GM10248 (cell line): ENCODE results near the gene APOOL.

Source experiments
- CTCF ChIA-PET: fragments of 300-600 bp; sonication (Branson Sonifier 250); formaldehyde crosslinking; extraction: SDS; loops from one replicate; lab custom pipeline; 2021; ENCODE audit warnings: antibody characterized with exemption; lab: Yijun Ruan, JAX
- POLR2A ChIA-PET: fragments of 350-650 bp; sonication (Branson Sonifier 250); formaldehyde crosslinking; extraction: SDS; loops from one replicate; lab custom pipeline; 2020; ENCODE audit warnings: antibody characterized with exemption; lab: Yijun Ruan, JAX
- DNase-seq: peaks from one replicate; pipeline ENCODE4 v3.0.0; 2012; ENCODE audit errors: extremely low spot score
- TF ChIP-seq, protein P1 (sequence below): IDR thresholded peaks from 2 replicates; pipeline ENCODE4 v1.5.1; 2012; ENCODE audit warnings: mild to moderate bottlenecking, low read depth; ENCODE audit errors: extremely low read depth, missing control alignments, control extremely low read depth

Gene APOOL

GRCh38 chrX:85115252-85115651 is 111.6 kb downstream of the APOOL start:
- DNase-seq = no peak
- POLR2A ChIA-PET = no interaction called here
- TF ChIP-seq, protein P1, sequence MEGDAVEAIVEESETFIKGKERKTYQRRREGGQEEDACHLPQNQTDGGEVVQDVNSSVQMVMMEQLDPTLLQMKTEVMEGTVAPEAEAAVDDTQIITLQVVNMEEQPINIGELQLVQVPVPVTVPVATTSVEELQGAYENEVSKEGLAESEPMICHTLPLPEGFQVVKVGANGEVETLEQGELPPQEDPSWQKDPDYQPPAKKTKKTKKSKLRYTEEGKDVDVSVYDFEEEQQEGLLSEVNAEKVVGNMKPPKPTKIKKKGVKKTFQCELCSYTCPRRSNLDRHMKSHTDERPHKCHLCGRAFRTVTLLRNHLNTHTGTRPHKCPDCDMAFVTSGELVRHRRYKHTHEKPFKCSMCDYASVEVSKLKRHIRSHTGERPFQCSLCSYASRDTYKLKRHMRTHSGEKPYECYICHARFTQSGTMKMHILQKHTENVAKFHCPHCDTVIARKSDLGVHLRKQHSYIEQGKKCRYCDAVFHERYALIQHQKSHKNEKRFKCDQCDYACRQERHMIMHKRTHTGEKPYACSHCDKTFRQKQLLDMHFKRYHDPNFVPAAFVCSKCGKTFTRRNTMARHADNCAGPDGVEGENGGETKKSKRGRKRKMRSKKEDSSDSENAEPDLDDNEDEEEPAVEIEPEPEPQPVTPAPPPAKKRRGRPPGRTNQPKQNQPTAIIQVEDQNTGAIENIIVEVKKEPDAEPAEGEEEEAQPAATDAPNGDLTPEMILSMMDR = no peak
- CTCF ChIA-PET = interaction anchor here (1.0 kb wide), 1 partner anchor 430 kb away, joined by 4 read pairs; no protein-coding TSS in a partner anchor

- ChIA-PET POLR2A (no interaction called here), CTCF (no interaction called here)
- DNase-seq = no peak
- TF ChIP-seq, protein P1 = no peak
These were observed 132.7 kb downstream of the APOOL start for GRCh38 chrX:85136409-85136808.

- ChIA-PET CTCF (no interaction called here), POLR2A (no interaction called here)
- TF ChIP-seq, protein P1 = no peak
- no peak for DNase-seq
These were observed 135.7 kb downstream of the APOOL start for GRCh38 chrX:85139422-85139821.

DNA sequence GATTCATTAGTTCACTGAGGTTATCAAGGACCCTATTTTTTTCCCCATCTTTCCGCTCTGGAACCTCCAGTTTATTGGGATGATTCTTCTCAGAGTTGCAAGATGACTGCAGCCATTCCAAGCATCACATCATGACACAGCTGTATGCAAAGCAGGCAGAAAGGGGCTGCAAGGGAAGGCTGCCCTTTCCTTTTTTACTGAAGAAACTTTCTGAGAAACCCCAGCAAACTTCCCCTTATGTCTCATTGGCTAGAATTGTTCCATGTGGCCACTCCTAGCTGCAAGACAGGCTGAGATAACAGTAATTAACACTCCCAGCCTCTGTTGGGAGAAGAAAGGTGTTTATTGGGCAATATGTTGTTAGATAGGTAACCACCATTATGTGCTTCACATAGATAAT is 137.3 kb downstream of the APOOL start:
- POLR2A ChIA-PET = no interaction called here
- TF ChIP-seq, protein P1 = no peak
- CTCF ChIA-PET = no interaction called here
- no peak for DNase-seq
